Measurements from ENCODE around the gene CDH24.
A peak's percentile ranks its signal among the peaks of the same experiment; 100 is the strongest.

CDH24 gene

GRCh38 chr14:23056956-23057756 is at the start of gene CDH24:
Gene CDH24 (minus strand): TSS chr14:23057520. CDS start chr14:23055733, 1,787 bp downstream.
- DNase-seq (ENCODE audit: low spot score), result peak; percentile 69

GRCh38 chr14:23106747-23107045 is 49.4 kb upstream of the CDH24 start:
- no peak for DNase-seq (ENCODE audit: low spot score)

- DNase-seq (ENCODE audit: low spot score), result no peak
Measured at GRCh38 chr14:23105348-23105824, 48.1 kb upstream of the CDH24 start.

GRCh38 chr14:23104591-23105347 is 47.4 kb upstream of the CDH24 start, which contains the start of gene CIROP:
Gene CIROP (minus strand): TSS chr14:23104989. CDS start chr14:23104920, 69 bp downstream.
- no peak for DNase-seq (ENCODE audit: low spot score)

- DNase-seq (ENCODE audit: low spot score), result no peak
Measured at GRCh38 chr14:23104070-23104590, 46.8 kb upstream of the CDH24 start.

- no peak for DNase-seq (ENCODE audit: low spot score)
Measured at GRCh38 chr14:23103581-23103980, 46.3 kb upstream of the CDH24 start.

- peak; percentile 39 for DNase-seq (ENCODE audit: low spot score)
Measured at GRCh38 chr14:23102801-23103200, 45.5 kb upstream of the CDH24 start.

- DNase-seq (ENCODE audit: low spot score), result no peak
Measured at GRCh38 chr14:23101986-23102625, 44.8 kb upstream of the CDH24 start.

- no peak for DNase-seq (ENCODE audit: low spot score)
Measured at GRCh38 chr14:23101213-23101970, 44.1 kb upstream of the CDH24 start.

GRCh38 chr14:23099212-23099861 is 42.0 kb upstream of the CDH24 start:
- DNase-seq (ENCODE audit: low spot score), result no peak

- DNase-seq (ENCODE audit: low spot score), result no peak
Measured at GRCh38 chr14:23097786-23098185, 40.5 kb upstream of the CDH24 start.

- DNase-seq (ENCODE audit: low spot score), result peak; percentile 99
Measured at GRCh38 chr14:23095196-23096108, 38.1 kb upstream of the CDH24 start, which contains the start of gene C14orf119. Gene C14orf119 (plus strand): TSS chr14:23095505. CDS start chr14:23097659, 2,154 bp downstream.

GRCh38 chr14:23094666-23095195 is 37.4 kb upstream of the CDH24 start, which contains the start of gene ACIN1:
Gene ACIN1 (minus strand): TSS chr14:23095136. CDS start chr14:23095112, 24 bp downstream.
- peak; percentile 89 for DNase-seq (ENCODE audit: low spot score)

GRCh38 chr14:23093991-23094665 is 36.8 kb upstream of the CDH24 start:
- DNase-seq (ENCODE audit: low spot score), result no peak

GRCh38 chr14:23093526-23093925 is 36.2 kb upstream of the CDH24 start:
- no peak for DNase-seq (ENCODE audit: low spot score)

- no peak for DNase-seq (ENCODE audit: low spot score)
Measured at GRCh38 chr14:23093104-23093503, 35.8 kb upstream of the CDH24 start.

GRCh38 chr14:23091294-23092225 is 34.2 kb upstream of the CDH24 start:
- no peak for DNase-seq (ENCODE audit: low spot score)

- DNase-seq (ENCODE audit: low spot score), result no peak
Measured at GRCh38 chr14:23090254-23090636, 32.9 kb upstream of the CDH24 start.

Data from Ammon's horn (tissue), 1 donor.